Mesothelial cell of epicardium (in vitro differentiated cells): Measurements from ENCODE around the gene SMC4. TPM values are rescaled to one million over a fixed set of nuclear protein-coding genes. Genes with fewer than 3 reads are reported as not detected.
"Not testable (repeated sequence)": the region's sequence is repeated elsewhere in the genome, so short reads cannot be mapped to it uniquely, and the experiment has no call there.

Experiments
- DNase-seq, 2 experiments: peaks; one replicate each; pipeline ENCODE4 v3.0.0; 2021; ENCODE audit warnings: low spot score in 2 of 2; ENCODE audit not compliant: unreplicated experiment in 2 of 2
- H3K27ac Mint-ChIP-seq: 2 replicates; pipeline ENCODE4 v1.8.0; 2021; ENCODE audit warnings: mixed read lengths
- H3K27me3 Mint-ChIP-seq: 2 replicates; pipeline ENCODE4 v1.8.0; 2021; ENCODE audit warnings: low read depth, mixed read lengths
- H3K36me3 Mint-ChIP-seq: 2 replicates; pipeline ENCODE4 v1.8.0; 2021; ENCODE audit warnings: mixed read lengths
- H3K4me1 Mint-ChIP-seq: 2 replicates; pipeline ENCODE4 v1.8.0; 2021; ENCODE audit warnings: mixed read lengths
- H3K4me3 Mint-ChIP-seq: 2 replicates; pipeline ENCODE4 v1.8.0; 2021; ENCODE audit warnings: mild to moderate bottlenecking, moderate library complexity, mixed read lengths
- H3K9me3 Mint-ChIP-seq: 2 replicates; pipeline ENCODE4 v1.8.0; 2021; ENCODE audit warnings: mixed read lengths
- total RNA-seq: library from RNA; stranded (reverse); gene quantifications from 3 replicates; pipeline ENCODE4 v1.2.1, GENCODE V29; 2021
- TF ChIP-seq, protein P1 (sequence below): fragments of 200-600 bp; sonication (generic); IDR thresholded peaks from one replicate; pipeline ENCODE4 v1.5.0; 2021; ENCODE audit warnings: antibody characterized with exemption; ENCODE audit not compliant: unreplicated experiment

SMC4 gene
- 50.7 to 57.4 TPM (median 53.2 TPM) in 3 replicates for total RNA-seq

DNA sequence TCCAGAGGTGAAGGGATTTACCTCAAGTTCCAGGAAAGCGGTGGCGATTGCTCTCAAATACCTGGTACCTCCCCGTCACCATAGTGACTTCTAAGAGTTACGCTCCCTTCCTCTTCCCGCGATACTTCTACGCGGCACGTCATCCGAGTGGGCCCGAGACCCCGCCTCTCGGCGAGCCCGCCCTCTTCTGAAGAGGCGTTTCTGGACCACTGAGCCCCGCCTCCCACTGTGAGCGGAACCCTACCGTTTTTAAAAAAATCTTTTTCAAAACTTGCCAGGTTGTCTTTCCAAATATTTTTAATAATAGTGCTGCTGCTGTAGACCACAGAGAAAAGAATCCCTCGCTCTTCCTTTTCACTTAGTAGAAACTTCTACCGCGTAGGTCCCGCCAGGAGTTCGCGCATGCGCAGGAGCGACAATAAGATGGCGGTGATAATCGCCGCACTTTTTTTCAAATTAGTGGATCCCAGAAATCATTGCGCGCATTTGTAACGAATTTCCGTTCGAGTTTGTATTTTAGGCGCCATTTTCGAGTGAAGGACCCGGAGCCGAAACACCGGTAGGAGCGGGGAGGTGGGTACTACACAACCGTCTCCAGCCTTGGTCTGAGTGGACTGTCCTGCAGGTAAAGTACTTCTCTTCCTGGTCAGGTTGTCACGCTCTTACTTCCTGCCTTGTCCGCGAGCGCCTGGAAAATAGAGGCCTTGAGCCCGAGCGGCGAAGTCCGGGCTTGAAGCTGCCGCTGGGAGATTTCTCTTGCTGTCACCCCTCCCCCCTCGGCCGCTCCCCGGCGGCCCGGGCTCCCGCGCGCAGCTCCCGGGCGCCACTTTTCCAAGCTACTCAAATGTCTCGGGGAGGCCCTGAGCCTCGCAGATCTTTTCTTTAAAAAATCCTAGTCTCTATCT is at the start of gene SMC4, which contains the start of gene IFT80:
SMC4 (plus strand) TSS at position 526 of the 905 bp plus-strand sequence. CDS start 1,177 bp downstream, outside the sequence.
IFT80 (minus strand) TSS at position 101 of the 905 bp plus-strand sequence. CDS start 14,625 bp downstream, outside the sequence.
- Mint-ChIP-seq H3K36me3 (no peaks in the 10 kb centered on the region), H3K4me3 (peak within 1 kb of the TSS; percentile 94), H3K9me3 (no peaks in the 10 kb centered on the region), H3K27ac (peak within 1 kb of the TSS; percentile 100), H3K27me3 (no peaks in the 10 kb centered on the region), H3K4me1 (peaks cover 44% of the 10 kb centered on the region)
- DNase-seq: peak; percentile 92 to 94
- TF ChIP-seq, protein P1, sequence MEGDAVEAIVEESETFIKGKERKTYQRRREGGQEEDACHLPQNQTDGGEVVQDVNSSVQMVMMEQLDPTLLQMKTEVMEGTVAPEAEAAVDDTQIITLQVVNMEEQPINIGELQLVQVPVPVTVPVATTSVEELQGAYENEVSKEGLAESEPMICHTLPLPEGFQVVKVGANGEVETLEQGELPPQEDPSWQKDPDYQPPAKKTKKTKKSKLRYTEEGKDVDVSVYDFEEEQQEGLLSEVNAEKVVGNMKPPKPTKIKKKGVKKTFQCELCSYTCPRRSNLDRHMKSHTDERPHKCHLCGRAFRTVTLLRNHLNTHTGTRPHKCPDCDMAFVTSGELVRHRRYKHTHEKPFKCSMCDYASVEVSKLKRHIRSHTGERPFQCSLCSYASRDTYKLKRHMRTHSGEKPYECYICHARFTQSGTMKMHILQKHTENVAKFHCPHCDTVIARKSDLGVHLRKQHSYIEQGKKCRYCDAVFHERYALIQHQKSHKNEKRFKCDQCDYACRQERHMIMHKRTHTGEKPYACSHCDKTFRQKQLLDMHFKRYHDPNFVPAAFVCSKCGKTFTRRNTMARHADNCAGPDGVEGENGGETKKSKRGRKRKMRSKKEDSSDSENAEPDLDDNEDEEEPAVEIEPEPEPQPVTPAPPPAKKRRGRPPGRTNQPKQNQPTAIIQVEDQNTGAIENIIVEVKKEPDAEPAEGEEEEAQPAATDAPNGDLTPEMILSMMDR: no peak

DNA sequence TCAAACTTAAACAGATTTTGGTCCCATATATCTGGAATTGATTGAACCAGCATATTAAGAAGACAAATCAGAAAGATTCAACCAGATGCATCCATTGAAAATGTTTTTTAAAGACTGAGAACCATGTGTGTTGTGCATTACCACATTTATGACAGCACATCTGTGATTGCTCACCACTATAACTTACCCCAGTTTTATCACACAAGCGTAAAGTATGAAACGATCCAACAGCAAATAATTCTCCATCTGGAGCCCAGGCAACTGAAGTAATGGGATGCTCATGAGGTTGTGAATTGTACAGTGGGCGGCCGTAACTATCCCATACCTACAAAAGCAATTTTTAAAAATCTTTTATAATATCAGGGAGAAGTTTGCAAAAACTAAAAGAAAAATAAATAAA is 43.6 kb upstream of the SMC4 start:
- TF ChIP-seq, protein P1: no peak
- H3K36me3 Mint-ChIP-seq: peaks cover 28% of the 10 kb centered on the region
- H3K4me1 Mint-ChIP-seq: no peaks in the 10 kb centered on the region
- no peak overlapping the region for H3K27ac Mint-ChIP-seq
- no peak for DNase-seq
- H3K4me3 Mint-ChIP-seq: no peak overlapping the region
- peaks cover 4% of the 10 kb centered on the region for H3K9me3 Mint-ChIP-seq
- H3K27me3 Mint-ChIP-seq: no peaks in the 10 kb centered on the region

DNA sequence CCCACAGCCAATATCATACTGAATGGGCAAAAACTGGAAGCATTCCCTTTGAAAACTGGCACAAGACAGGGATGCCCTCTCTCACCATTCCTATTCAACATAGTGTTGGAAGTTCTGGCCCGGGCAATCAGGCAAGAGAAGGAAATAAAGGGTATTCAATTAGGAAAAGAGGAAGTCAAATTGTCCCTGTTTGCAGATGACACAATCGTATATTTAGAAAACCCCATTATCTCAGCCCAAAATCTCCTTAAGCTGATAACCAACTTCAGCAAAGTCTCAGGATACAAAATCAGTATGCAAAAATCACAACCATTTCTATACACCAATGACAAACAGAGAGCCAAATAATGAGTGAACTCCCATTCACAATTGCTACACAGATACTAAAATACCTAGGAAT is 36.6 kb upstream of the SMC4 start:
- peaks cover 63% of the 10 kb centered on the region for H3K36me3 Mint-ChIP-seq
- DNase-seq, H3K27me3 Mint-ChIP-seq, H3K4me3 Mint-ChIP-seq, H3K9me3 Mint-ChIP-seq, H3K27ac Mint-ChIP-seq, H3K4me1 Mint-ChIP-seq: not testable (repeated sequence)

DNA sequence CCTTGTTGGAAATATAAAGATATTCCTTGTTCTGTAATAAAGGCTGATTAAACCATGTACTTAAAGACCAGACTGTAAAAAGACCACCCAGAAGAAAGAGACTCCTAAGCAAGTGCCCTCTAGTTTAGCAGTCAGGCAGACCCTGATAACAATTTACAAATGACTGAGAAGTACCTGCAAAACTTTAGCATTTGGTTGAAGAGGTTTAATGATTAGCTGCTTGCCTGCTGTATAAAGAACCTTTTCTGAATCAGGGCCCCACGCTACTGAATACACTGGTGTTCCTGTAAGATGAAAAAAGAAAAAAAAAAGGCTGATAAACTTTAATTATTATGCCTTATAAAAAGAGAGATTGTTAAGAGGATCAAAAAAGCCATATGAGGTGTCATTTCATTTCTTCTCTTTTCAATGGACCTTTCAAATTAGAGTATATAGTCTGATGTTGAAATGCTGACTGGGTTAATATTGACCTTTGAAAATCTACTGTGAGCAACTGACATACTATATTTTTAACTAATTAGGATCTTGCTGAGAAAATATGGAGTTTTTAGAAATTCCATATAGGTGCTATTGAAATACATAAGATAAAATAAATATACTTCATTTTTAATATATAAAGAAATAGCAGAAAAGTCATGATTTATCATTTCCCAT is 33.5 kb upstream of the SMC4 start:
- DNase-seq: no peak
- Mint-ChIP-seq H3K27me3 (no peaks in the 10 kb centered on the region), H3K9me3 (peaks cover 4% of the 10 kb centered on the region), H3K4me3 (no peak overlapping the region), H3K4me1 (peaks cover 4% of the 10 kb centered on the region), H3K27ac (no peak overlapping the region), H3K36me3 (peaks cover 45% of the 10 kb centered on the region)
- TF ChIP-seq, protein P1: no peak

DNA sequence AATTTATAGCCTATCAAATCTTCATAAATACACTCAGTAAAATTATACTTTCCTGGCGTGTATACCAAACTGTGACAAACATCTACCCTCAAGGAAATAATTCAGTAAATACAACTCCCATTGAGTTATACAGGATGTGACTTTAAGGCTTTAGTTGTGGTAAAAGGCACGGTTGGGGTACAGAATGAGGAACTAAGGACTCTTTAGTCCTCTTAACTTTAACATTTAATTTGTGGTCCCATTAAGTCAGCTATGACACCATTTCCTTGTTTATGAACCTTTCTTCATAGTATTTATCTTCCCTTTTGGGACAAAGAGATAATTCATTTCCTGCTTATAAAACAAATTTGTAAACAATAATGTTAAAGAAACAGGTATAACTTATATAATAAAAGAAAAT is 30.6 kb upstream of the SMC4 start:
- peaks cover 4% of the 10 kb centered on the region for H3K4me1 Mint-ChIP-seq

More for the DNA sequence above, 30.6 kb upstream of the SMC4 start:
- H3K27me3 Mint-ChIP-seq: no peaks in the 10 kb centered on the region
- H3K9me3 Mint-ChIP-seq: no peaks in the 10 kb centered on the region
- H3K36me3 Mint-ChIP-seq: peaks cover 30% of the 10 kb centered on the region
- no peak overlapping the region for H3K4me3 Mint-ChIP-seq
- DNase-seq: no peak
- TF ChIP-seq, protein P1: no peak
- H3K27ac Mint-ChIP-seq: no peak overlapping the region
